Measurements from ENCODE around the gene NUP54.
A peak's percentile ranks its signal among the peaks of the same experiment; 100 is the strongest.

The NUP54 gene

DNA sequence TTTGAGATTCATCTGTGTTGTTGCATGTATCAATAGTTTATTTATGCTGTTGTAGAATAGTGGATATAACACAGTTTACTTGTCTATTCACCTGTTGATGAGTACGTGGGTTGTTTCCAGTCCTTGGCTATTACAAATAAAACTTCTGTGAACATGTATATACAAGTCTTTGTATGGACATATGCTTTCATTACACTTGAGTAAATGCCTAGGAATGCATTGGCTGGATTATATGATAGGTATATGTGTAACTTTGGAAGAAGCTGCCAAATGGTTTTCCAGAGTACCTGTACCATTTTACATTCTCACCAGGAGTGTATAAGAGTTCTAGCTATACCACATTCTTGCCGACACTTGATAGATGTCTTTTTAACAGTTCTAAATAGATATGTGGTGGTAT is 57.1 kb downstream of the NUP54 start:
- TF ChIP-seq POLR2AphosphoS5 (IDR thresholded peaks at IDR 0.05; ENCODE audit: low read depth, low read length) = no peak

DNA sequence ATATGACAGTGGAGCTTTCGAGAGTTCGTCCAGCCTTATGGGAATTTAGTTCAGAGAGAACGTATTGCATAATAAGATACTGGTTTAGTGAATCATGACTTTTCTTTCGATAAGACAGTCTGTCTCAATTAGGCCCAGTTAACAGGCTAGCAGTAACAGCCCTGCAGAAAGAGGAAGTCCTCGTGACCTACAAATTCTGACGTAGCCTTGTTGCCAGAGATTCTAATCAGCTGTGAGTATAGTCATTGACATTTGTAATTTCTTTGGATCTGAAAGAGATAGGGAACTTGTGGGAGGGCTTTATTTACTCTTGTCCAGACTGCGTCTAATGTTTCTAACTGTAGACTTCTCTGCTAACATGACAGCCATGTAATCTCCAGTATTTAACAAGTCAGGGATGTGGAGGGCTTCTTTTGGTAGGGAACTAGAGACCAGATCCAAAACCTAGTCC is 57.9 kb downstream of the NUP54 start:
- TF ChIP-seq POLR2AphosphoS5 (IDR thresholded peaks at IDR 0.05; ENCODE audit: low read depth, low read length) = peak; percentile 34; the same call in 1 of the 2 replicates
- TF ChIP-seq, protein P1, sequence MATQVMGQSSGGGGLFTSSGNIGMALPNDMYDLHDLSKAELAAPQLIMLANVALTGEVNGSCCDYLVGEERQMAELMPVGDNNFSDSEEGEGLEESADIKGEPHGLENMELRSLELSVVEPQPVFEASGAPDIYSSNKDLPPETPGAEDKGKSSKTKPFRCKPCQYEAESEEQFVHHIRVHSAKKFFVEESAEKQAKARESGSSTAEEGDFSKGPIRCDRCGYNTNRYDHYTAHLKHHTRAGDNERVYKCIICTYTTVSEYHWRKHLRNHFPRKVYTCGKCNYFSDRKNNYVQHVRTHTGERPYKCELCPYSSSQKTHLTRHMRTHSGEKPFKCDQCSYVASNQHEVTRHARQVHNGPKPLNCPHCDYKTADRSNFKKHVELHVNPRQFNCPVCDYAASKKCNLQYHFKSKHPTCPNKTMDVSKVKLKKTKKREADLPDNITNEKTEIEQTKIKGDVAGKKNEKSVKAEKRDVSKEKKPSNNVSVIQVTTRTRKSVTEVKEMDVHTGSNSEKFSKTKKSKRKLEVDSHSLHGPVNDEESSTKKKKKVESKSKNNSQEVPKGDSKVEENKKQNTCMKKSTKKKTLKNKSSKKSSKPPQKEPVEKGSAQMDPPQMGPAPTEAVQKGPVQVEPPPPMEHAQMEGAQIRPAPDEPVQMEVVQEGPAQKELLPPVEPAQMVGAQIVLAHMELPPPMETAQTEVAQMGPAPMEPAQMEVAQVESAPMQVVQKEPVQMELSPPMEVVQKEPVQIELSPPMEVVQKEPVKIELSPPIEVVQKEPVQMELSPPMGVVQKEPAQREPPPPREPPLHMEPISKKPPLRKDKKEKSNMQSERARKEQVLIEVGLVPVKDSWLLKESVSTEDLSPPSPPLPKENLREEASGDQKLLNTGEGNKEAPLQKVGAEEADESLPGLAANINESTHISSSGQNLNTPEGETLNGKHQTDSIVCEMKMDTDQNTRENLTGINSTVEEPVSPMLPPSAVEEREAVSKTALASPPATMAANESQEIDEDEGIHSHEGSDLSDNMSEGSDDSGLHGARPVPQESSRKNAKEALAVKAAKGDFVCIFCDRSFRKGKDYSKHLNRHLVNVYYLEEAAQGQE (IDR thresholded peaks at IDR 0.05; ENCODE audit: insufficient read depth in 1 of 2, low read depth in 2 of 2, low read length in 2 of 2) = no peak
- peak; percentile 90; the same call in 1 of the 2 replicates for TF ChIP-seq SIN3A (IDR thresholded peaks at IDR 0.05; ENCODE audit: borderline replicate concordance, insufficient read depth, low read length)

DNA sequence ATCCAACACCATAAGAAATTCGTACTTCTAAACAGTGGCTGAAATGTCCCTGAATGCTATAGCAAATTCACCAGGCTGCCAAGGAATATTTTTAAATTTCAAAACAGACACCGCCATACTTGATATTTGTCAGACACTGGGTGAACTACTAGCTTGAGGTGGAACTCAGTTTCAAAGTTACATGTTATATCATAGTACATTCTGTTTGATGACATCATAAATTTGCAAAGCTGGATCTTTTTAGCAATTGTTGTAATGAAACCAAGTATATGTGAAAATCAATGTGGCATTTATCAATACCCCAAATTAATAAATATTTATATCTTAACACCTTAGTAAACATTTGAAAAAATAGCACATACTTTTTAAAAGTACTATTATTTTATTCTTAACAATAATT is 59.5 kb downstream of the NUP54 start:
- TF ChIP-seq SIN3A (IDR thresholded peaks at IDR 0.05; ENCODE audit: borderline replicate concordance, insufficient read depth, low read length) (no peak), FOXP2 (optimal IDR thresholded peaks at IDR 0.05; ENCODE audit: borderline replicate concordance, extremely low read depth, extremely low read length, insufficient read depth) (no peak), TAF1 (IDR thresholded peaks at IDR 0.05; ENCODE audit: borderline replicate concordance, insufficient read depth, low read length) (no peak), POLR2AphosphoS5 (IDR thresholded peaks at IDR 0.05; ENCODE audit: low read depth, low read length) (no peak)
- TF ChIP-seq, protein P1 (IDR thresholded peaks at IDR 0.05; ENCODE audit: insufficient read depth in 1 of 2, low read depth in 2 of 2, low read length in 2 of 2) = no peak

DNA sequence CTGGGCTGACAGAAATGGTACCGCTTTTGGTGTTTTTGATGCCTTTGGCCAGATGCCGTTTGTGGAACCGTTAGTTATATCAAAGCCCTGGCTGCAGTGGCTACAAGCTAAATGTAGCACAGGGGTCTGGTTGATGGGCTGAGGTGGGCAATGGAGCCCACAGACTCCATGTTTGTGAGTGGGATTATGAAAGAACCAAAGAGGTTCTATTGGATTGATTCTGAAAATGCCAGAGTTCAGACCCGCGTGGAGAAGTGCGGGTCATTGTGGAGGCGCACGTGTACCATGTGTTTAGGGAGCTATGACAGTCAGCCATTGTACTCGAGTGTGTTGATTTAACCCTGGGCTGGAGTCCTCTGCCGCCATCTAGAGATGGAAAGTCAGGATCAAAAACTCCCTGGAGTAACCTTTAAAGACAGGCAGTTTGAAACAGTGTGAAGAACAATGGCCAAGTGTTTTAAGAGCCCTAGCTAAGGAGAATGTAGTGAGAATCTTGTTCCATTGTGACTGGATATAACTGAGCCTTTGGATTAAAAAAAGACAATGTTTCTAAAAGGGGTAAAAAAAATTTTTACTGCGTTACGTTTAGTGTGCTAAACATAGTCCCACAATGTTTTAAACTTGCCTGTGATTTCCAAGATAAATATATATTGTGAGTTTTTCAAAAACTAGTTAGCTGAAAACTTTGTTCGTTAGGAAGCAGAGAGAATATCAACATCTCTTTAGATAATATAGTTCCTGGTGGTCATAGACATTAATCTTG is 61.0 kb downstream of the NUP54 start:
- TF ChIP-seq SIN3A (IDR thresholded peaks at IDR 0.05; ENCODE audit: borderline replicate concordance, insufficient read depth, low read length) = peak; percentile 70; the same call in 1 of the 2 replicates
- TF ChIP-seq, protein P1 (IDR thresholded peaks at IDR 0.05; ENCODE audit: insufficient read depth in 1 of 2, low read depth in 2 of 2, low read length in 2 of 2) = 0 out of 4 replicates have a peak, but pooled peaks of 1 of the 2 experiments have one; percentile 14
- no peak for TF ChIP-seq POLR2AphosphoS5 (IDR thresholded peaks at IDR 0.05; ENCODE audit: low read depth, low read length)

DNA sequence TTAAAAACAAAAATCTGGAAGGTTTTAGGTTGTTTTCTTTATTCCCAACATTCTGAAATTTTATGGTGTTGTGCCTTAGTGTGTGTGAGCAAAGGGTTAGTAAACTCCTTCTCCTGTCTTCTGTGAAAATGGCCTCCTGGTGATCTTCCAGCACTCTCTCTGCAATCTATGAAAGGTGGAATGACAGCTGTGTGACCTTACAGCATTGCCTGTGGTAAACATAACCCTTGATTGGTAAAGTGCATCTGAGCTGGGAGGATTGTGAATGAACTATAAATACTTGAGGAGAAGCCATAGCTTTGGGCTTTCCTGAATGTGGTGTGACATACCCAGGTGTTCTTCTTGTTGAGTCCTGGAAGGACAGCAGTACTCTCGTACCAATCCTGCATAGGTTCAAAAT is 63.7 kb downstream of the NUP54 start:
- no peak for TF ChIP-seq FOXP2 (optimal IDR thresholded peaks at IDR 0.05; ENCODE audit: borderline replicate concordance, extremely low read depth, extremely low read length, insufficient read depth)
- TF ChIP-seq TAF1 (IDR thresholded peaks at IDR 0.05; ENCODE audit: borderline replicate concordance, insufficient read depth, low read length) = no peak
- TF ChIP-seq, protein P1 (IDR thresholded peaks at IDR 0.05; ENCODE audit: insufficient read depth in 1 of 2, low read depth in 2 of 2, low read length in 2 of 2) = no peak
- TF ChIP-seq SIN3A (IDR thresholded peaks at IDR 0.05; ENCODE audit: borderline replicate concordance, insufficient read depth, low read length) = no peak
- no peak for TF ChIP-seq POLR2AphosphoS5 (IDR thresholded peaks at IDR 0.05; ENCODE audit: low read depth, low read length)
